GM19397 (cell line): ENCODE measurements around the gene CLCNKB.
"Not testable (repeated sequence)": the region's sequence is repeated elsewhere in the genome, so short reads cannot be mapped to it uniquely, and the experiment has no call there.

ENCODE experiments used
- ATAC-seq: cut with Tn5 transposase; IDR thresholded peaks from one replicate; pipeline ENCODE4 v1.9.1; 2021; ENCODE audit warnings: mild to moderate bottlenecking, moderate library complexity; ENCODE audit not compliant: unreplicated experiment

CLCNKB gene

GRCh38 chr1:16029288-16029687, 14.3 kb upstream of the CLCNKB start:
- ATAC-seq, result no peak

- no peak for ATAC-seq
These were observed 12.0 kb upstream of the CLCNKB start for GRCh38 chr1:16031551-16031950.

GRCh38 chr1:16032388-16033102, 11.0 kb upstream of the CLCNKB start:
- ATAC-seq, result no peak

GRCh38 chr1:16033103-16033632, 10.4 kb upstream of the CLCNKB start:
- not testable (repeated sequence) for ATAC-seq

GRCh38 chr1:16036461-16036860, 7.1 kb upstream of the CLCNKB start:
- not testable (repeated sequence) for ATAC-seq

GRCh38 chr1:16038620-16038912, 5.0 kb upstream of the CLCNKB start:
- ATAC-seq, result no peak

GRCh38 chr1:16039871-16040270, 3.7 kb upstream of the CLCNKB start:
- not testable (repeated sequence) for ATAC-seq

- ATAC-seq, result no peak
These were observed 2.4 kb upstream of the CLCNKB start for GRCh38 chr1:16041200-16041599.

GRCh38 chr1:16042096-16042495, 1.5 kb upstream of the CLCNKB start:
- no peak for ATAC-seq

- ATAC-seq, result not testable (repeated sequence)
These were observed 928 bp upstream of the CLCNKB start for GRCh38 chr1:16042654-16043053.

- no peak for ATAC-seq
These were observed 368 bp downstream of the CLCNKB start for GRCh38 chr1:16043950-16044349.

- ATAC-seq, result no peak
These were observed 3.3 kb downstream of the CLCNKB start for GRCh38 chr1:16046842-16047241.

GRCh38 chr1:16047791-16048475, 4.4 kb downstream of the CLCNKB start:
- no peak for ATAC-seq

- ATAC-seq, result no peak
These were observed 5.1 kb downstream of the CLCNKB start for GRCh38 chr1:16048573-16049189.

GRCh38 chr1:16050328-16050727, 6.7 kb downstream of the CLCNKB start:
- ATAC-seq, result no peak

GRCh38 chr1:16051039-16051438, 7.5 kb downstream of the CLCNKB start:
- no peak for ATAC-seq

GRCh38 chr1:16051949-16052348, 8.4 kb downstream of the CLCNKB start:
- ATAC-seq, result not testable (repeated sequence)

- no peak for ATAC-seq
These were observed 10.4 kb downstream of the CLCNKB start for GRCh38 chr1:16053781-16054502.

- no peak for ATAC-seq
These were observed 11.3 kb downstream of the CLCNKB start for GRCh38 chr1:16054598-16055540.
